Effector CD4-positive, alpha-beta T cell (primary cell): ENCODE data around the gene TSPAN10.
"Not testable (repeated sequence)": the region's sequence is repeated elsewhere in the genome, so short reads cannot be mapped to it uniquely, and the experiment has no call there.

Experiments
- DNase-seq: peaks from one replicate; pipeline ENCODE4 v3.0.0-alpha.2; 2020
- total RNA-seq: gene quantifications from one replicate; lab custom pipeline; 2026; lab: John Stamatoyannopoulos, UW

TSPAN10 gene
- total RNA-seq, result 0.94 reads per million

GRCh38 chr17:81636505-81637288, at the start of gene TSPAN10, which contains the start of gene NPLOC4:
Gene TSPAN10 (plus strand): TSS chr17:81637196. CDS start chr17:81642413, 5,217 bp downstream.
Gene NPLOC4 (minus strand): TSS chr17:81637112. CDS start chr17:81636930, 182 bp downstream.
- DNase-seq, result peak; percentile 69

- no peak for DNase-seq
Observed at GRCh38 chr17:81589612-81590011, 47.4 kb upstream of the TSPAN10 start.

- no peak for DNase-seq
Observed at GRCh38 chr17:81590121-81590520, 46.9 kb upstream of the TSPAN10 start.

GRCh38 chr17:81591971-81592370, 45.0 kb upstream of the TSPAN10 start:
- DNase-seq, result no peak

GRCh38 chr17:81593105-81593871, 43.7 kb upstream of the TSPAN10 start:
- DNase-seq, result no peak

GRCh38 chr17:81599719-81600486, 37.1 kb upstream of the TSPAN10 start:
- no peak for DNase-seq

GRCh38 chr17:81601525-81602120, 35.4 kb upstream of the TSPAN10 start:
- DNase-seq, result peak; percentile 29

GRCh38 chr17:81603846-81604610, 33.0 kb upstream of the TSPAN10 start:
- no peak for DNase-seq

GRCh38 chr17:81607431-81607830, 29.6 kb upstream of the TSPAN10 start:
- no peak for DNase-seq

- no peak for DNase-seq
Observed at GRCh38 chr17:81608082-81608481, 28.9 kb upstream of the TSPAN10 start.

GRCh38 chr17:81608605-81609004, 28.4 kb upstream of the TSPAN10 start:
- DNase-seq, result no peak

- DNase-seq, result no peak
Observed at GRCh38 chr17:81609541-81610311, 27.3 kb upstream of the TSPAN10 start.

- no peak for DNase-seq
Observed at GRCh38 chr17:81612172-81612970, 24.6 kb upstream of the TSPAN10 start.

GRCh38 chr17:81615401-81615930, 21.5 kb upstream of the TSPAN10 start:
- DNase-seq, result no peak

- no peak for DNase-seq
Observed at GRCh38 chr17:81616877-81617276, 20.1 kb upstream of the TSPAN10 start.

- DNase-seq, result not testable (repeated sequence)
Observed at GRCh38 chr17:81618307-81618706, 18.7 kb upstream of the TSPAN10 start.

GRCh38 chr17:81621494-81622130, 15.4 kb upstream of the TSPAN10 start:
- DNase-seq, result no peak

GRCh38 chr17:81630274-81630673, 6.7 kb upstream of the TSPAN10 start:
- DNase-seq, result no peak

- DNase-seq, result no peak
Observed at GRCh38 chr17:81631482-81631881, 5.5 kb upstream of the TSPAN10 start.
